Peyer's patch (tissue), 4 donors: ENCODE data around the gene HES5. TPM values are rescaled to one million over a fixed set of nuclear protein-coding genes. Genes with fewer than 3 reads are reported as not detected.

ENCODE experiments used
- DNase-seq, 3 donors: peaks; one replicate each; pipeline ENCODE4 v3.0.0-alpha.2; 2017 to 2019
- H3K27ac ChIP-seq, 4 donors: fragments of 200-600 bp; sonication (generic); one replicate each; pipeline ENCODE4 v1.5.1; 2016 to 2019
- H3K27me3 ChIP-seq, 2 donors: fragments of 200-600 bp; sonication (generic); one replicate each; pipeline ENCODE4 v1.5.1; 2019
- H3K36me3 ChIP-seq, 3 donors: fragments of 200-600 bp; sonication (generic); one replicate each; pipeline ENCODE4 v1.5.1; 2016 to 2019
- H3K4me1 ChIP-seq, 4 donors: fragments of 200-600 bp; sonication (generic); one replicate each; pipeline ENCODE4 v1.5.1; 2016 to 2019
- H3K4me3 ChIP-seq, 4 donors: fragments of 200-600 bp; sonication (generic); 1 replicate in 3 of 4; 2 replicates in 1 of 4; pipeline ENCODE4 v1.5.1; 2016 to 2019; ENCODE audit warnings: mild to moderate bottlenecking in 1 of 4
- H3K9me3 ChIP-seq, 4 donors: fragments of 200-600 bp; sonication (generic); one replicate each; pipeline ENCODE4 v1.5.1; 2016 to 2019; ENCODE audit warnings: mild to moderate bottlenecking in 1 of 4
- POLR2A ChIP-seq, 2 donors: fragments of 450-650 bp; IDR thresholded peaks; one replicate each; pipeline ENCODE4 v1.5.1; 2017; ENCODE audit warnings: antibody characterized with exemption in 2 of 2, mild to moderate bottlenecking in 2 of 2, moderate library complexity in 2 of 2
- total RNA-seq, 4 donors: library from RNA; depleted of rRNA; stranded (reverse); fragments of >200 nt; gene quantifications; one replicate each; pipeline ENCODE4 v1.1.0, GENCODE V29; 2016
- TF ChIP-seq, protein P1 (sequence below), 6 experiments: fragments of 450-650 bp in 4 of 6; fragments of 200-600 bp in 2 of 6; sonication (generic) in 1 of 6; IDR thresholded peaks; one replicate each; pipeline ENCODE4 v1.5.1; 2017 to 2019; ENCODE audit warnings: antibody characterized with exemption in 6 of 6, mild to moderate bottlenecking in 3 of 6, moderate library complexity in 1 of 6

HES5 gene
- total RNA-seq, 4 donors from 2014 or later, result 0.88 TPM; not detected in 3

DNA sequence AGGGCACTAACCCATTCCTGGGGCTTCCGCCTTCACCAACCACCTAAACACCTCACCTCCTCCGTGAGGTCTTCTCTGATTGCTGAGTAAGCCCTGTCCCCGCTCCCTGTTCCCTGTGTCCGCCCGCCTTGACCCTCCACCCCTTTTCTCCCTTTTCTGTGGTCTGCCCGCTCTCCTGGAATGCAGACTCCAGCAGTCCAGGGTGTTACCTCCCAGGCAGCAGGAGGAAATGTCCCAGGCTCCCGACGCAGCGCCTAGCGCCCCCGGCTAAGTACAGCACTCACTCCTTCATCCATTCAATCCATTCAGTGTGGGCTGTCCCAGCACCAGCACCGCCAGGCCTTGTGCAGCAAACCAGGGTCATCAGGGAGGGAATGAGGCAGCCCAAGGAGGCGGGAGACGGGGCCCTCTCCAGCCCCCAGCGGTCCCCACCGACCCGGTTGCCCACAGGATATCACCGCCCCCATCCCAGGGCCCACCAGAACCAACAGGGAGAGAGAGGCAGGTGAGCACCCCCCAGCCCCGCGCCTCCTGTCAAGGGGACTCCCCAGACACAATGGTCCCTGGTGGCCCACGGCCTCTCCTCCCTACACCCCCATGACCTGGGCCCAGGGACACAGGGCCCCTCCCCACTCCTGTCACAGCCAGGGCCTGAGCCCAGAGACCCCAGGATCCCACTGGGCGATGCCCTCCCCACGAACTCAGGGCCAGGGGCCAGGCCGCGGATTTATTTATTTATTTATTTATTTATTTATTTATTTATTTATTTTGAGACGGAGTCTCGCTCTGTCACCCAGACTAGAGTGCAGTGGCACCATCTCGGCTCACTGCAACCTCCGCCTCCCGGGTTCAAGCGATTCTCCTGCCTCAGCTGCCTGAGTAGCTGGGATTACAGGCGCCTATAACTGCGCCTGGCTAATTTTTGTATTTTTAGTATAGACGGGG lies 36.3 kb upstream of the HES5 start:
- peaks cover 0 to 4% of the 10 kb centered on the region in 2 donors for H3K27me3 ChIP-seq
- no peak overlapping the region for H3K4me3 ChIP-seq
- H3K27ac ChIP-seq, result no peak overlapping the region
- H3K9me3 ChIP-seq, result no peaks in the 10 kb centered on the region
- TF ChIP-seq POLR2A (IDR thresholded peaks at IDR 0.05), result no peak
- TF ChIP-seq, protein P1, sequence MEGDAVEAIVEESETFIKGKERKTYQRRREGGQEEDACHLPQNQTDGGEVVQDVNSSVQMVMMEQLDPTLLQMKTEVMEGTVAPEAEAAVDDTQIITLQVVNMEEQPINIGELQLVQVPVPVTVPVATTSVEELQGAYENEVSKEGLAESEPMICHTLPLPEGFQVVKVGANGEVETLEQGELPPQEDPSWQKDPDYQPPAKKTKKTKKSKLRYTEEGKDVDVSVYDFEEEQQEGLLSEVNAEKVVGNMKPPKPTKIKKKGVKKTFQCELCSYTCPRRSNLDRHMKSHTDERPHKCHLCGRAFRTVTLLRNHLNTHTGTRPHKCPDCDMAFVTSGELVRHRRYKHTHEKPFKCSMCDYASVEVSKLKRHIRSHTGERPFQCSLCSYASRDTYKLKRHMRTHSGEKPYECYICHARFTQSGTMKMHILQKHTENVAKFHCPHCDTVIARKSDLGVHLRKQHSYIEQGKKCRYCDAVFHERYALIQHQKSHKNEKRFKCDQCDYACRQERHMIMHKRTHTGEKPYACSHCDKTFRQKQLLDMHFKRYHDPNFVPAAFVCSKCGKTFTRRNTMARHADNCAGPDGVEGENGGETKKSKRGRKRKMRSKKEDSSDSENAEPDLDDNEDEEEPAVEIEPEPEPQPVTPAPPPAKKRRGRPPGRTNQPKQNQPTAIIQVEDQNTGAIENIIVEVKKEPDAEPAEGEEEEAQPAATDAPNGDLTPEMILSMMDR (IDR thresholded peaks at IDR 0.05), result no peak
- peaks cover 0 to 16% (median 0%) of the 10 kb centered on the region in 4 donors for H3K4me1 ChIP-seq
- peak in 1 of 3 donors; percentile 46 for DNase-seq
- H3K36me3 ChIP-seq, result peaks cover 0 to 28% (median 0%) of the 10 kb centered on the region in 3 donors

DNA sequence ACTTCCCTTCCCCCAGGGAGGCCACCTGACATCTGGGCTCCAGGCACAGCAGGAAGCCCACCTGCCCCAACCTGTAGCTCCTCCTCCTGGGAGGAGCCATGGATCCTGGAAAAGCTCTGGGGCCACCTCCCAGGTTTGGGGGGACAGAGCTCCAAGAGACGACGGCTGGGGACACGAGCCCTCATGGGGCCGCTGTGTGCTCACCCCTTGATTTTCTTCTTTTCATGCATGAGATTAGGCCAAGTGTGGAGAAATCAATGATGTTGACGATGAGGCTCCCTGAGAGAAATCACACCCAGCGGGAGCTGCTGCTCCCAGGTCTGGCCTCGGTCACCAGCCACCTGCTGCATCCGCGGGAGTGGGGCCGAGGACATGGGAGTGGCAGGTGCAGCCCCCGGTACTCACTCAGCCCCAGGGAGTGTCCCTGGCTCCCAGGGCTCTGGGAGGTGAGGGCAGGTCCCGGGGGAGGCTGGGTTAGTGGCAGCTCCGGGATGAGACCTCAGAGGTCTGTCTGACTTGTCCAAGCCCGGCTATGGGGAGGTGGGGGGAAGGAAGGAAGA lies 34.8 kb upstream of the HES5 start:
- Histone ChIP-seq H3K27ac (no peak overlapping the region), H3K4me3 (no peak overlapping the region), H3K36me3 (peaks cover 0 to 42% (median 0%) of the 10 kb centered on the region in 3 donors), H3K9me3 (no peaks in the 10 kb centered on the region), H3K4me1 (peaks cover 0 to 16% (median 0%) of the 10 kb centered on the region in 4 donors), H3K27me3 (peaks cover 0 to 4% of the 10 kb centered on the region in 2 donors)
- DNase-seq, result peak in 1 of 3 donors; percentile 67
- TF ChIP-seq, protein P1 (IDR thresholded peaks at IDR 0.05), result no peak
- TF ChIP-seq POLR2A (IDR thresholded peaks at IDR 0.05), result no peak

DNA sequence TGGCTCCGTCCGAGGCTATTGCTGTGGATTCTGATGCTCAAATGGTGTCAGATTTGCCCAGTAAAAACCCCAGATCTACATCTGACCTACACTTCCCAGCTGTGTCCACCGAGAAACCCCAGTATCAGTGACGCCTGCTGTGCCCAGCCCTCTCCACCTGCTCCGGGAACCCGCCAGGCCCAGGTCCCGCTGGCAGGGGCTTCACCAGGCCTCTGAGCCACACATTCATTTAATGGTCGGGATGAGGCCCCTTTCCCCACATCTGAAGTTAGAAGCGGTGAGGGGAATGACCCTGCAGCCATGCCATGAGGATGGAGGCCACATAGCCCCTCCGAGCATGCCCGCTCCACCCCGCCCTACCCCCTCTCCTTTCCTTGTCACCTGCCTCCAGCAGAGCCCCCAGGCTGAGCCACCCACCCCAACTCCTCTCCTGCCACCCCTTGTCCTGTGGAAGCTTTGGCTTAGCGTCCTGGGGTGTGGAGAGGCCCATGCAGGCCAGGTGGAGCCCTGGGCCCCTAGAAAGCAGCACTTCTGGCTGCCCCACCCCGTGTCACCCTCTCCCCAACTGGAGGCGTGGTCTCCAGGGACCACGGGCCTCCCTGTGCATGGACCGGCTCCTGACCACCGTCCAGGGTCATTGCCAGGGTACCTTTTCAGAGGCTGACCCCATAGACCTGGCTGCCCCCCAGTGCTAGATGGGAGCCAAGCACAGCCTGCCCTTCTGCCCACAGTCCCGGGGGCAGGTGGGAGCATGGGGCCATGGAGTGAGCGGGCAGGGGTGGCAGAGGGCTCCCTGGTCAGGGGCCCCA lies 34.1 kb upstream of the HES5 start:
- Histone ChIP-seq H3K36me3 (peaks cover 0 to 49% (median 0%) of the 10 kb centered on the region in 3 donors), H3K27ac (no peak overlapping the region), H3K27me3 (peaks cover 0 to 4% of the 10 kb centered on the region in 2 donors), H3K9me3 (no peaks in the 10 kb centered on the region), H3K4me1 (peaks cover 0 to 23% (median 3%) of the 10 kb centered on the region in 4 donors), H3K4me3 (no peak overlapping the region)
- peak in 1 of 3 donors; percentile 49 for DNase-seq
- TF ChIP-seq, protein P1 (IDR thresholded peaks at IDR 0.05), result no peak
- TF ChIP-seq POLR2A (IDR thresholded peaks at IDR 0.05), result no peak

DNA sequence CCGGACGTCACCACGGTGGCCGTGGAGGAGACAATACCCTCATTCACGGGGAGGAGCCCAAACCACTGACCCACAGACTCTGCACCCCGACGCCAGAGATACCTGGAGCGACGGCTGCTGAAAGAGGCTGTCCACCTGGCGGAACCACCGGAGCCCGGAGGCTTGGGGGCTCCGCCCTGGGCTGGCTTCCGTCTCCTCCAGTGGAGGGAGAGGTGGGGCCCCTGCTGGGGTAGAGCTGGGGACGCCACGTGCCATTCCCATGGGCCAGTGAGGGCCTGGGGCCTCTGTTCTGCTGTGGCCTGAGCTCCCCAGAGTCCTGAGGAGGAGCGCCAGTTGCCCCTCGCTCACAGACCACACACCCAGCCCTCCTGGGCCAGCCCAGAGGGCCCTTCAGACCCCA lies 33.1 kb upstream of the HES5 start:
- Histone ChIP-seq H3K36me3 (peaks cover 0 to 59% (median 0%) of the 10 kb centered on the region in 3 donors), H3K4me3 (no peak overlapping the region), H3K4me1 (peaks cover 0 to 32% (median 3%) of the 10 kb centered on the region in 4 donors), H3K27ac (no peak overlapping the region), H3K27me3 (peaks cover 0 to 4% of the 10 kb centered on the region in 2 donors), H3K9me3 (no peaks in the 10 kb centered on the region)
- peak in 1 of 3 donors; percentile 44 for DNase-seq
- no peak for TF ChIP-seq POLR2A (IDR thresholded peaks at IDR 0.05)
- TF ChIP-seq, protein P1 (IDR thresholded peaks at IDR 0.05), result no peak
